Nephron (organoid): ENCODE measurements around the gene ADD3.

Experiments used
- H3K27ac Mint-ChIP-seq, 3 experiments: 2 replicates each; pipeline ENCODE4 v1.8.0; 2020; ENCODE audit warnings: mixed read lengths in 3 of 3, mild to moderate bottlenecking in 2 of 3, moderate library complexity in 1 of 3
- H3K27me3 Mint-ChIP-seq: 2 replicates; pipeline ENCODE4 v1.8.0; 2021; ENCODE audit warnings: low read depth, mild to moderate bottlenecking, moderate library complexity, mixed read lengths
- H3K36me3 Mint-ChIP-seq: 2 replicates; pipeline ENCODE4 v1.8.0; 2020; ENCODE audit warnings: low read depth, mixed read lengths
- H3K4me1 Mint-ChIP-seq: 2 replicates; pipeline ENCODE4 v1.8.0; 2020; ENCODE audit warnings: mixed read lengths
- H3K4me3 Mint-ChIP-seq, 3 experiments: 2 replicates each; pipeline ENCODE4 v1.8.0; 2020; ENCODE audit warnings: mild to moderate bottlenecking in 3 of 3, mixed read lengths in 3 of 3, moderate library complexity in 2 of 3
- H3K9me3 Mint-ChIP-seq: 2 replicates; pipeline ENCODE4 v1.8.0; 2020; ENCODE audit warnings: mixed read lengths
- CTCF ChIP-seq, 3 experiments: fragments of 200-600 bp; sonication (generic); IDR thresholded peaks; one replicate each; pipeline ENCODE4 v1.5.0; 2021; ENCODE audit warnings: antibody characterized with exemption in 3 of 3; ENCODE audit not compliant: unreplicated experiment in 3 of 3

Gene ADD3

GRCh38 chr10:109994711-109995577 lies 12.8 kb upstream of the ADD3 start:
- H3K4me1 Mint-ChIP-seq, result peaks cover 43% of the 10 kb centered on the region
- no peak for TF ChIP-seq CTCF (IDR thresholded peaks at IDR 0.05; ENCODE audit: unreplicated experiment in 3 of 3)
- H3K27ac Mint-ChIP-seq, result peak overlapping the region; percentile 57 to 90 (median 89)
- no peak overlapping the region for H3K4me3 Mint-ChIP-seq
- H3K36me3 Mint-ChIP-seq, result no peaks in the 10 kb centered on the region
- H3K9me3 Mint-ChIP-seq, result no peaks in the 10 kb centered on the region
- no peaks in the 10 kb centered on the region for H3K27me3 Mint-ChIP-seq

GRCh38 chr10:109995595-109995994 lies 12.2 kb upstream of the ADD3 start:
- Mint-ChIP-seq H3K27me3 (no peaks in the 10 kb centered on the region), H3K27ac (peak overlapping the region; percentile 57 to 90 (median 89)), H3K4me3 (no peak overlapping the region), H3K4me1 (peaks cover 43% of the 10 kb centered on the region), H3K36me3 (no peaks in the 10 kb centered on the region), H3K9me3 (no peaks in the 10 kb centered on the region)
- TF ChIP-seq CTCF (IDR thresholded peaks at IDR 0.05; ENCODE audit: unreplicated experiment in 3 of 3), result no peak

GRCh38 chr10:109996225-109996624 lies 11.6 kb upstream of the ADD3 start:
- Mint-ChIP-seq H3K9me3 (no peaks in the 10 kb centered on the region), H3K27me3 (no peaks in the 10 kb centered on the region), H3K4me1 (peaks cover 43% of the 10 kb centered on the region), H3K4me3 (peak overlapping the region in 1 of 3 experiments; percentile 4), H3K27ac (peak overlapping the region; percentile 57 to 89 (median 85)), H3K36me3 (no peaks in the 10 kb centered on the region)
- TF ChIP-seq CTCF (IDR thresholded peaks at IDR 0.05; ENCODE audit: unreplicated experiment in 3 of 3), result no peak

- Mint-ChIP-seq H3K27me3 (no peaks in the 10 kb centered on the region), H3K36me3 (no peaks in the 10 kb centered on the region), H3K4me1 (peaks cover 43% of the 10 kb centered on the region), H3K4me3 (no peak overlapping the region), H3K9me3 (no peaks in the 10 kb centered on the region), H3K27ac (peak overlapping the region; percentile 57 to 89 (median 85))
- TF ChIP-seq CTCF (IDR thresholded peaks at IDR 0.05; ENCODE audit: unreplicated experiment in 3 of 3), result no peak
These were observed 11.0 kb upstream of the ADD3 start for GRCh38 chr10:109996766-109997171.

- peaks cover 43% of the 10 kb centered on the region for H3K4me1 Mint-ChIP-seq
- H3K4me3 Mint-ChIP-seq, result no peak overlapping the region
- H3K27me3 Mint-ChIP-seq, result no peaks in the 10 kb centered on the region
- no peaks in the 10 kb centered on the region for H3K36me3 Mint-ChIP-seq
- H3K9me3 Mint-ChIP-seq, result no peaks in the 10 kb centered on the region
- TF ChIP-seq CTCF (IDR thresholded peaks at IDR 0.05; ENCODE audit: unreplicated experiment in 3 of 3), result no peak
- peak overlapping the region; percentile 57 to 89 (median 85) for H3K27ac Mint-ChIP-seq
These were observed 10.6 kb upstream of the ADD3 start for GRCh38 chr10:109997233-109997632.

- Mint-ChIP-seq H3K4me1 (peaks cover 48% of the 10 kb centered on the region), H3K36me3 (no peaks in the 10 kb centered on the region), H3K9me3 (no peaks in the 10 kb centered on the region), H3K27ac (peak overlapping the region; percentile 33 to 75 (median 71)), H3K4me3 (no peak overlapping the region), H3K27me3 (no peaks in the 10 kb centered on the region)
- no peak for TF ChIP-seq CTCF (IDR thresholded peaks at IDR 0.05; ENCODE audit: unreplicated experiment in 3 of 3)
These were observed 9.3 kb upstream of the ADD3 start for GRCh38 chr10:109998513-109998912.
